Neutrophil (primary cell): Measurements from ENCODE around the gene KRT77.
"Not testable (repeated sequence)": the region's sequence is repeated elsewhere in the genome, so short reads cannot be mapped to it uniquely, and the experiment has no call there.

Source experiments
- H3K27ac ChIP-seq: fragments of 200-600 bp; sonication (generic); 2 replicates; pipeline ENCODE4 v1.5.1; 2016; ENCODE audit warnings: mild to moderate bottlenecking, moderate library complexity
- H3K27me3 ChIP-seq: fragments of 200-600 bp; sonication (generic); 2 replicates; pipeline ENCODE4 v1.6.0; 2016; ENCODE audit warnings: mild to moderate bottlenecking
- H3K36me3 ChIP-seq: fragments of 200-600 bp; sonication (generic); 2 replicates; pipeline ENCODE4 v1.5.1; 2017
- H3K4me1 ChIP-seq, 2 experiments: fragments of 200-600 bp in 1 of 2; sonication (generic) in 1 of 2; 1 replicate in 1 of 2; 2 replicates in 1 of 2; pipeline versions ENCODE4 v1.5.1 to v1.6.1; 2013 to 2016; ENCODE audit warnings: low read depth in 1 of 2, low read length in 1 of 2, mild to moderate bottlenecking in 1 of 2, moderate library complexity in 1 of 2; ENCODE audit not compliant: control insufficient read depth in 1 of 2, insufficient read depth in 1 of 2
- H3K4me3 ChIP-seq, 2 experiments: fragments of 200-600 bp in 1 of 2; sonication (generic) in 1 of 2; 1 replicate in 1 of 2; 2 replicates in 1 of 2; pipeline ENCODE4 v1.5.1; 2013 to 2016; ENCODE audit warnings: low read depth in 1 of 2, low read length in 1 of 2, mild to moderate bottlenecking in 1 of 2, moderate library complexity in 1 of 2
- H3K9me3 ChIP-seq: fragments of 200-600 bp; sonication (generic); 2 replicates; pipeline ENCODE4 v1.5.1; 2016
- CTCF ChIP-seq: fragments of 200-600 bp; sonication (generic); IDR thresholded peaks from 2 replicates; pipeline ENCODE4 v1.5.1; 2016; ENCODE audit warnings: antibody characterized with exemption

Gene KRT77

GRCh38 chr12:52714887-52715281, 11.6 kb upstream of the KRT77 start:
- no peak overlapping the region for H3K4me3 ChIP-seq
- peaks cover 60% of the 10 kb centered on the region for H3K27me3 ChIP-seq
- H3K27ac ChIP-seq, result no peak overlapping the region
- no peak for TF ChIP-seq CTCF
- H3K4me1 ChIP-seq, result no peaks in the 10 kb centered on the region
- no peaks in the 10 kb centered on the region for H3K9me3 ChIP-seq
- H3K36me3 ChIP-seq, result no peaks in the 10 kb centered on the region

GRCh38 chr12:52713960-52714886, 10.9 kb upstream of the KRT77 start:
- Histone ChIP-seq H3K36me3 (no peaks in the 10 kb centered on the region), H3K27me3 (peaks cover 60% of the 10 kb centered on the region), H3K4me1 (no peaks in the 10 kb centered on the region), H3K27ac (no peak overlapping the region), H3K4me3 (no peak overlapping the region), H3K9me3 (no peaks in the 10 kb centered on the region)
- no peak for TF ChIP-seq CTCF

- H3K27ac ChIP-seq, H3K4me3 ChIP-seq, H3K4me1 ChIP-seq, H3K36me3 ChIP-seq, H3K9me3 ChIP-seq: not testable (repeated sequence)
- H3K27me3 ChIP-seq, result peaks cover 53% of the 10 kb centered on the region
Measured at GRCh38 chr12:52712122-52712521, 8.8 kb upstream of the KRT77 start.

- no peaks in the 10 kb centered on the region for H3K4me1 ChIP-seq
- H3K36me3 ChIP-seq, result no peaks in the 10 kb centered on the region
- peaks cover 39% of the 10 kb centered on the region for H3K27me3 ChIP-seq
- no peak overlapping the region for H3K27ac ChIP-seq
- H3K9me3 ChIP-seq, result no peaks in the 10 kb centered on the region
- TF ChIP-seq CTCF, result no peak
- no peak overlapping the region for H3K4me3 ChIP-seq
Measured at GRCh38 chr12:52710730-52711129, 7.4 kb upstream of the KRT77 start.

- no peaks in the 10 kb centered on the region for H3K4me1 ChIP-seq
- H3K4me3 ChIP-seq, result no peak overlapping the region
- H3K27me3 ChIP-seq, result peaks cover 17% of the 10 kb centered on the region
- no peaks in the 10 kb centered on the region for H3K9me3 ChIP-seq
- TF ChIP-seq CTCF, result no peak
- H3K27ac ChIP-seq, result no peak overlapping the region
- H3K36me3 ChIP-seq, result no peaks in the 10 kb centered on the region
Measured at GRCh38 chr12:52708010-52708409, 4.7 kb upstream of the KRT77 start.

- no peaks in the 10 kb centered on the region for H3K4me1 ChIP-seq
- no peaks in the 10 kb centered on the region for H3K36me3 ChIP-seq
- H3K27me3 ChIP-seq, result peaks cover 6% of the 10 kb centered on the region
- TF ChIP-seq CTCF, result no peak
- no peaks in the 10 kb centered on the region for H3K9me3 ChIP-seq
- no peak overlapping the region for H3K4me3 ChIP-seq
- no peak overlapping the region for H3K27ac ChIP-seq
Measured at GRCh38 chr12:52704464-52704863, 1.1 kb upstream of the KRT77 start.
